Activated CD4-positive, CD25-positive, alpha-beta regulatory T cell treated with anti-CD3 and anti-CD28 coated beads, Interleukin-2, amount 50 U/mL, for 72 hours (primary cell): ENCODE measurements around the gene RCN1.
"Not testable (repeated sequence)": the region's sequence is repeated elsewhere in the genome, so short reads cannot be mapped to it uniquely, and the experiment has no call there.

Source experiments
- DNase-seq: peaks from one replicate; pipeline ENCODE4 v3.0.0; 2021

RCN1 gene

DNA sequence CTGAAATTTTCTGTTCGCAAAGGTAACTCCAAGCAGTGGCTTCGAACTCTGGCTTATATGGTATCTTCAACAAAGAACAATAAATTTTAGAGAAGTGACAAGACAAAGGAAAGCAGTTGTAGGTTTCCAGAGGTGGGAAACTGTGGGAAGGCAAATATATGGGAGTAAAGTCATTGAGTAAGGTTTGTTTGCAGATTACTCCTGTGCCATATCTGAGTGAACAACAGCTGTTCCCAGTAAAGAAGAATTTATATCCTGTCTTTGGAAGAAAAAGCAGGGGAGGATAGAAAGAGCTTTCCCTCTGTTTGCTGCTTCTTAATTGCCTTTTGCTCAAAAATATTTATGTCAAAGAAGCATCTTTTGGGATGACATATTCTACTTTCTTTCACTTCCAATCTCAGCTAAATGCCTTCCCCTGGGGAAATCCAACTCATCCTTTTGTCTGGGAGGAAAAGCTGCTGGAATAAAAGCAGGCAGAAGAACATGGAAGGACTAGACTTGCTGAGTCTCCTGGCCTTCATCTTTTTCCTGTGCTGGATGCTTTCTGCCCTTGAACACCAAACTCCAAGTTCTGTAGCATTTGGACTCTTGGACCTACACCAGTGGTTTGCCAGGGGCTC lies 10.4 kb upstream of the RCN1 start:
- no peak for DNase-seq

GRCh38 chr11:32081129-32081641 lies 9.7 kb upstream of the RCN1 start:
- no peak for DNase-seq

DNA sequence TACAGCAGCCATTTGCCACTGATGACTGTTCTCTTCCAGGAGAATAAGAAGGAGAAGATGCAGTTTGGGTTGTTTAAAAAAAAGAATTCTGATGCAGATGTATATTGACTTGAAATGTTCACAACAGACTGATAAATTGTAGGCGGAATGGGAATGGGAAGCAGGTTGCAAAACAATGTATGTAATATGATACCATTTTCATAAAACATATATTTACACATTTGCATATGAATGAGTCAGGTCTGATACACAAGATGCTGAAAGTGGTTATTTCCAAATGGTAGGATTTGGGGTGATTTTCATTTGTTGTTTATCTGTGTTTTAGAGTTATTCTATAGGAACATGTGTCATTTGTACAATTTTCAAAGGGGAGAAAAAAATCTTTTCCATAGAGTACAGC lies 9.0 kb upstream of the RCN1 start:
- DNase-seq: no peak

GRCh38 chr11:32082346-32082986 lies 8.4 kb upstream of the RCN1 start:
- DNase-seq: no peak

DNA sequence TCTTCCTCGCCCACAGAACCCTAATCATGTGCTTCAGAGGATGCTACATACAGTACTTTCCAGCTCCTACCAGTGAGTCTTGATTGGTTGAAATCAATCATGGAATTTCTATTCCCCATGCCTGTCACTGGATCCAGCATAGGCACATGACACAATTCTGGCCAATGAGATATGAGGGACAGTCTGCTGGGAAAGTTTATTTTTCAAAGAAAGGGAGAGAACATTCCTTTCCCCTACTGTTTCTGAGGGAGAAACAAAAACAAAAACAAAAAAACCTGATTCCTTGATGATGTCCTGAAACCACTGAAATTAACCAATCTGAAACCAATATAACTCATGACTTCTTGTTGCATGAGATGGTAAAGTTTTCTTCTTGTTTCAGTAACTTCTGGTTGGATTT lies 3.3 kb upstream of the RCN1 start:
- no peak for DNase-seq

DNA sequence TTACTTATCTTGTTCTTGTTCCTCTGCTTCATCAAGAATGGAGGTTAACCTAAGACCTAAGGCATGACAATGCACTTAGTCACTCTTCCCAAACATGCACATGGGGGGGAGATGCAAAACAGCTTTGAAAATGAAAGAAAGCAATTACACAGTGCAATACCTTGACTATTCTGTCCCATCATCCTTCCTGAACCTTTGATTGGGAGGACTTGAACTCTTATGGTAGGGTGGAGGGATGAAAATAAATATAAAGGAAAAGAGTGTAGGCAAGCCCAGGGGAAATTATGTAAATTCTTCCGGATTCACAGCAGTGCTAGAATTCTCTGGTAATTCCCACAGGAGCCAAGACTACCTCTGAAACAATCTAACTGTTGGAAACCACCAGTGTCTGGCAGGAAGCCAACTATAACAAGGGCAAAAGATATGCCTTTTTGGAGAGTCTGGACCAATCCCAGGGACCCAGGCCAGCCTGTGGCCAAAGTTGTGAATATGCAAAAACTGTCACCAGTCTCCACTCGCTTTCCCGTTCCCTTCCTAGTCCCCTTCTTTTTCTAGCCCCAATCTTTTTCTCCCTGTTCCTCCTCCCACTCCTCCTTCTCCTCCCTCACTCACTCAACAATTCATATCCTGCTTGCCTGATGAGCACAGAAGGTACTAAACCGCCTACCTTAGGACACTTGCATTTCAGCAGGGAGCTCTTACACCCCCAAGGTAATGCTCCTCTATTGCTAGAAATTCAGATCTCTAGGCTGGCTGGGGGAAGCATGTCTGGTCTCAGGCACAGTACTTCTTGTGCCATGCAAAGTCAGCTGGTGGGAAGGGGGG lies 2.5 kb upstream of the RCN1 start:
- DNase-seq: no peak

DNA sequence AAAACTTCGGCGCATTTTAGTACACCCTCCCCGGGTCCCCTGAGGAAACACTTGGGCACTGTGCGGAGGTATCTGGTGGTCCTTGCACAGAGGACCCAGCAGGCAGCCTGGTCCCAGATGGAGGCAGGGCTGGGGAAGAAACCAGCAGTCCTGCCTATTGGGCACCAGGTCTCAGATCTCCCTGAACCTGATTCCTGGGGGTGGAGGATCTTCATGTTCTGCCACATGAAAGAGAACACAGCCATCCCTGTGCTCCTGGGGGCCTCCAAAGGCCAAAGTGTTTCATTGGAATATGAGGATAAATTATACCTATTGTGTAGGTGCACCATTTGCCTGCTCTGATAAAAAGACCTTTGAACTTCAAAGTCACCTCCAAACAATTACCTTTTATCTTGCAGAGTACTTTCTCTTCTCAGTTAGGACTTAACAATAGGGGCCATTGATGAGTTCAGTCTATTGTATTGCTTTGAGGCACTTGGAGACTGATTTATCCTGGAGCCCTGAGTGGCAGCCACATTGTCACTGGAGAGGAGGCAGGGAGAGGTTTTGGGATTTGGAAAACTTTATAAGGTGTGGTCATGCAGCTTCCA lies 1.8 kb downstream of the RCN1 start:
- no peak for DNase-seq

GRCh38 chr11:32094923-32095322 lies 4.0 kb downstream of the RCN1 start:
- no peak for DNase-seq

DNA sequence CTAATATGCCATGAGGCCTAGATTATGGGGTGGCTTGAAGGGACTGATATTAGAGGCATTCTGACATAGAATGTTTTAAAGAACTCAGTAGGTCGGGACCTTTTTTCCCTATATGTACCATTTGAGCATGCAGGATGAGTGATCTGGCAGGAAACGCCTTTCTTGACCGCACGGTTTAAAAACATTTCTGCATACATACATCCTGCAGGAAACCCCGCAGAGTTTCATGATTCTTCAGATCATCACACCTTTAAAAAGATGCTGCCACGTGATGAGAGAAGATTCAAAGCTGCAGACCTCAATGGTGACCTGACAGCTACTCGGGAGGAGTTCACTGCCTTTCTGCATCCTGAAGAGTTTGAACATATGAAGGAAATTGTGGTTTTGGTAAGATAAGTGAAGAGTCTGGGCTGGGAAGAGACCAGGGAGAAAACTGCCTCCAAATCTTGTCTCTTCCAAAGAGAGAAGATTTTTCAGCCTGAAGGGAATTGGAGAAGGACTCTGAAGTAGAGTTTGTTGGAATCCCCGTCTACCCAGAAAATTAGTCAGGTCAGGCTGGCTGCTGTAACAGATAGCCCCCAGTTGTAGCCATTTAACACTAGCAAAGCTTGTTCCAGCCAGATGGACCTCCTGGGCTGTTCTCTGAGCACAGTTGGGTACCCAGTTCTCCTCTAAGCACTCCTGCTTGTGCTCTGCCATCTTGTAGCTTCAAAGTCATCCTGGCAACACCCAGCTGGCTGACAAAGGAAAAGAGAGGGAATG lies 7.4 kb downstream of the RCN1 start:
- no peak for DNase-seq

DNA sequence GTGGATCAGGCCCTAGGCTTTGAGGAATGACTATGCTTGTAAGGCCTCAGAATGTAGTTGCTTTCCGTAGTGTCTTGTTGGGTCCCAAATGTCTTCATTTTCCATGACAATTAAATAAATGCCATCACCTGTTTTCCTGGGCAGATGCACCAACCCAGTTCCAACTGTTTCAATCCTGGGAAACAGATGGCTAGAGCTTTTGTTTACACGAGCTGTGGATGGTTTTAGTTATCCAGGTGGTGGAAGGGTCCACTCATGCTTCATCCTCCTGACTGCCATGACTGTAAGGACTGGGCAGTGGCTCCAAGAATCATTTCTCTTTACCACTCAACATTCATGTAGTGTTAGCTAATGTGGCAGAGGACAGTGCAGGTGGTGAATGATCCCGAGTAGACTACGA lies 8.6 kb downstream of the RCN1 start:
- no peak for DNase-seq

GRCh38 chr11:32100495-32100894 lies 9.6 kb downstream of the RCN1 start:
- no peak for DNase-seq

- no peak for DNase-seq
These were observed 10.9 kb downstream of the RCN1 start for GRCh38 chr11:32101791-32102190.

DNA sequence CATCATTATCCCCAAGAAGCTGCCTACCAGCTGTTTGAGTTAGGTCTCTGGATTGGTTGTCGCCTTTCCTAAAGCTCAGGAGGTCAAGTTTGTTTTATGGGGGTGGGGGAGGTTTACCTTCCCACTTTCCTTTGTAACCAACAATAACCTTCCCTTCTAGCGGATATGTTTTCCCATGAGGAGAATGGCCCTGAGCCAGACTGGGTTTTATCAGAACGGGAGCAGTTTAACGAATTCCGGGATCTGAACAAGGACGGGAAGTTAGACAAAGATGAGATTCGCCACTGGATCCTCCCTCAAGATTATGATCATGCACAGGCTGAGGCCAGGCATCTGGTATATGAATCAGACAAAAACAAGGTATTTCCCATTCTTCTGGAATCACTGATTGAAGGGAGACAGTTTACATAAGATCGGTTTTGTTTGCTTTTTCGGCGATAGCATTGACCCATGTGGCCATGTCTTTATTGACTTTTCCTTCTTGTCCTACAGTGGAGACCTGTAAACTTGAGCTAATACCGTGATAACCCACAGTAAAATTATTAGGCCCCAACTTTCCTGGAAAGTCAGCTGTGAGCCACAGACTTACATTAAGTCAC lies 12.3 kb downstream of the RCN1 start:
- not testable (repeated sequence) for DNase-seq

- no peak for DNase-seq
These were observed 13.1 kb downstream of the RCN1 start for GRCh38 chr11:32103941-32104340.

DNA sequence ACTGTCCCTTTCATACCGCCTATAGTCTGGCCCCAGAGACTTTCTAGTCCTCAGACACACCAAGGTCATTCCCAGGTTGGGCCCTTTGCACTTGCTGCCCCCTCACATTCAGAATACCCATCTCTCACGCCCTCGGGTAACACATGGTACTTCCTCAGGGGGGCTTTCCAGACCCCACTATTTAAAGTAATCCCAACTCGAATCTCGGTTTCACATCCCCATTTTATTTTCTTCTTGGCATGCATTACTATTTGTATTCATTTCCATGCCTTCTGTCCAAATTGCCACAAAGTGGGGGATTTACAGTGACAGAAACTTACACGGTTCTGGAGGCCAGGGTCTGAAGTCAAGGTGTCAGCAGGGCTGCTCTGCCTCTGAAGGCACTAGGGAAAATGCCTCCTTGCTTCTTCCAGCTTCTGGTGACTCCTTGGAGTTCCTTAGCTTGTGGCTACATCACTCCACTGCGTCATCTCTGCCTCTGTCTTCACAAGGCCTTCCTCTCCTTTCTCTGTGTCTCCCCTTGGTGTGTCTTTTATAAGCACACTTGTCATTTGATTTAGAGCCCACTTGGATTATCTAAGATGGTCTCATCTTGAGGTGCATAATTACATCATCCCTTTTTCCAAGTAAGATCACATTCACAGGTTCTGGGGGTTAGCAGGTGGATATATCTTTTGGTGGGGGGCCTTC lies 15.1 kb downstream of the RCN1 start:
- no peak for DNase-seq

DNA sequence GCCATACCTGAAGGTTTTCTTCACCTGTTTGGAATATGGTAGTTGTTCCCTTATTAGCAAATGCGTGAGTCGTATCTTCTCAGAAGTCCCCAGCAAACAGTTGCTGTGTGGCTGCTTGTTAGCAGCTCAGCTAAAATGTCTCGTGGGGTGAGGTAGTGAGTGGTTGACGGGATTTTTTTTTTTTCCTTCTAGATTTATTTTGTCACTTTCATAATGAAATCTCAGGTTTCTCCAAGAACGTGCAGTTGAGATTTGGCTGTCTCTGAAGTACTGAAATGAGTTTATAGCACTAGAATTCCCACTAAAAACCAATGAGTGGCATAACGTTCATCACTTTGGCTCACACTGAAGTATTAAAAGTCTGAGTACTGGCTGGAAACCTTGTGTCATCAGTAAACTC lies 16.8 kb downstream of the RCN1 start:
- DNase-seq: no peak

DNA sequence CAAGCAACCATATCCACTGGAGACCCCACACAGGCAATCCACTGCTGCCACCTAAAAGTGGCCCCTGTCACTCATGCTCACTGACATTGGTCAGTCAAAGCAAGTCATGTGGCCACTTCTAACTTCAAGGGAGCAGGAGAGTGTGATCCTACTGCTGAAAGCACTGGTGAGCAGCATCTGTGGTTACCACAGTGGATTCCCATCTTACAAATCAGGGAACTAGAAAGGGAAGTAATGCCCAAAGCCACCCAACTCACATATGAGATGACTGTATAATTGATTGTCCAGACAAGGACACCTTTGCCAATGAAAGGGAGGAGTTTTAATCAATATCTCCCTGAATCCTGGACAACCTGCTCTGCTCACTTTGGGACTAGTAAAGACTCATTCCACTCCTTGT lies 17.7 kb downstream of the RCN1 start:
- DNase-seq: no peak

- no peak for DNase-seq
These were observed 18.3 kb downstream of the RCN1 start for GRCh38 chr11:32109138-32109537.

DNA sequence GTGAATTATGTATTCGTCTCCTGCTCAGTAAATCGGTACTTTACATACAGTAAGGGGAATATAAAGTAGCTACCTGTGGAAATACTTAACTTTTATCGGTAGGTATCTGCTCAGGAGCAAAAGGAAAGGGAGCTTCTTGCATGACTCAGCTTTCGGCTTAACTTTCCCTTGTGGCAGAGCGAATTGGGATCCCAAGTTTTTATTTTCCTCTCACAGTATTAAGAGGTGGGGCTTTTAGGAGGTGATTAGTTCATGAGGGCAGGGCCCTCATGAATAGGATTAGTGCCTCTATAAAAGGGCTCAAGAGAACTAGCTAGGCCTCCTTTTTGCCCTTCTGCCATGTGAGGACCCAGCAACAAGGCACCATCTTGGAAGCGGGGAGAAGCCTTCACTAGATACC lies 18.7 kb downstream of the RCN1 start:
- no peak for DNase-seq

DNA sequence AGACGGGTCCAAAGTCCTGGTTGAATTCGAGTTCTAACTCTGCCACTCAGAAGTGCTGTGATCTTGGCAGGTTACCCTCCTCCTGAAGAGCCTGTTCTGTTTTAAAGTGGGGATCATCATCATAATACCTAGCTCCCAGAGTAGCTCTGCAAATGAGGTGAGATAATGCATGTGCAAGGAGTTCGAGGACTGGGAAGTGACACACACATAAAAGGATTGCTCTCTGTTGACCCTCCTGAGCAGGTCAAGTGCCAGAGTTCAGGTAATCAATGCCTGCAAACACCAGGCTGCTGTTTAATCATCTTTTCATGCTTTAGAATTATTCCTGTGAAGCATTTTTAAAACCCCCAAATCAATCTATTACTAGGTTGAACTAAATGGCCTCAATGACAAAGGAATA lies 19.9 kb downstream of the RCN1 start:
- no peak for DNase-seq

GRCh38 chr11:32113200-32113919 lies 22.5 kb downstream of the RCN1 start:
- DNase-seq: no peak
